D341Med (cell line): Measurements from ENCODE around the gene GPR176.

Experiments
- DNase-seq: peaks from one replicate; pipeline ENCODE4 v3.0.0; 2012; ENCODE audit warnings: low spot score

GPR176 gene

GRCh38 chr15:39919748-39920509 is at the start of gene GPR176:
GPR176 (minus strand) TSS chr15:39920266; CDS start chr15:39920026, 240 bp downstream.
- DNase-seq, result peak; percentile 84

DNA sequence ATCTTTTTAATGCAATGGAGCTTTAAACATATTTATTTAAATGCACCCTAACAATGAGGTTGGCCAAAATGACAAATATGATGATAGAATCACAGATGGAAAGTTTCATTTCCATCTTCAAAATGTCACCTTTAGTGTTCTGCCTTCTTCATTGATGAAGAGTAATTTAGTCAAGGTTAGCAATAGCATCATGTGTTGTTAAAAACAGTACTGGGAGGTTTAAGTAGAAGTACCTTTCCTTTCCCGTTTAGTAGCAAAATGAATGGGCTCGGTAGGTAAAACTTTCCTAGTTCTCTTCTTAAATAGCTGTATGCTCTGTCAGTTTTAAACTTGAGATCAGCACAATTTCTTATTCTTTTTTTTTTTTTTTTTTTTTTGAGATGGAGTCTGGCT is 48.9 kb upstream of the GPR176 start:
- no peak for DNase-seq

DNA sequence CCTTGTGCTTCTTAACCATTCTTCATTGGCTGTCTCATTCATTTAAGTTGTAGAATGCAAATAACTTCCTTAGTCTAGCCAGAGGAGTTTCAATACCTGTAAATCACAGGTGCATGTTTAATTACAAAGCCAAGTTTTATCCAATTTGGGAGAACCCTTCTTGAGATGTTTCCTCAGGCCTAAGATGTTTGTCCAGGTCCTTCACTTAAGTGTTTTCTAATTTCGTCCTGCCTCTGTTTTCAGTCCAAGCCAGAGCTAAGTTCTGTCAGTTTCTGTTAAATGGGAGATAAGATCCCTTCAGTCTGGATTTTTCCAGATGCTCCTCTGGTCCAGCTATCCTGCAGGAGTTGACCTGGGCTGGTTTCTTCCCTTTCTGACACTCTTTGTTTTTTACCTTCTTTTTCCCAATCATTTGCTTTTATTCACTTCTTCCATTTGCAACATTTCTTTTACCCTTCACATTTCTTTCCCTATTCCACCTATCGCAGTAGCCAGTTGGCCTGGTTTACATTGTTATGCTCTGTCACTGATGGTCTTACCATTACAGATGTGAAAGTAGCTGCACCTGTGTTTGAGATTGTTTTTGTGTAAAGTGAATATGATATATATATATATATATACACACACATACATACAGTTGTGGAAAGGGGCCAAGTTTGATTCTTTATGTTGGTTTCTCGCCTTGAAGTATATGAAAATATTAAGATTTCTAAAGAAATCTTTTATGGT is 48.4 kb upstream of the GPR176 start:
- no peak for DNase-seq

DNA sequence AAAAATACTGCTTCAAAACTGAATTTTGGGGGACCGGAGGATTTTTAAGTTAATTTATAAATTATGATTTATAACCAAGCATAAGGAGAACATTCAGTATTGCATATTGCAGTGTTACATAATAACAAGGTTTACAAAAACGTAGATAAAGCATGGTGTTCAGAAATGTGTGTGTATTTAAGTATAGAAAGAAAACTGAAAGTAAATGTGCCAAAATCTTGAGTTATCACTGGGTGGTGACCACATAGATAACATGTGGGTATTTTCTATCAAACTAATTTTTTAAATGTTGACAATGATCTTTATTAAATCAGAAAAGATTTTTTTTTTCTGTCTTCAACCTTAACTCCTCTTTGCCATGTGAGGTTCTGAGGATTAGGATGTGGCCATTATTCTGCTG is 46.5 kb upstream of the GPR176 start:
- DNase-seq, result no peak

- no peak for DNase-seq
Measured at GRCh38 chr15:39963786-39964185, 43.7 kb upstream of the GPR176 start.

- DNase-seq, result no peak
Measured at GRCh38 chr15:39961051-39961450, 41.0 kb upstream of the GPR176 start.

GRCh38 chr15:39960411-39960810 is 40.3 kb upstream of the GPR176 start:
- DNase-seq, result no peak

DNA sequence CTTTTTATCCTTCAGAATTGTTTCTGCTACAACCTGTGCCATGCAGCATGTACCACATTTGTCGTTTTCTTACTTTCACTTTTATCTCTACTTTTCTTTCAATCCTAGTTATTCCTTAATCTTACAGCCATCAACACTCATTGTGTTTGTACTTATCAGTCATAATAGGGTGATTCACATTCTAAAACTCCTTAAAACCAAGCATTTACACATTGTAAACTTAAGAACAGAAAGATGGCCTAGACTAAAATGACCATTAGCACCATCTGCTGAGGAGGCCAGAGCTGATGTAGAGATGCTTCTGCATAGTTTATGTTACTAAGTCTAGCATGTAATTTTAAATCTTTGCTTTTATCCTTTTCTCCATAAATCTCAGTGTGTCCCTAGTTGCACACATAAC is 39.3 kb upstream of the GPR176 start:
- no peak for DNase-seq

DNA sequence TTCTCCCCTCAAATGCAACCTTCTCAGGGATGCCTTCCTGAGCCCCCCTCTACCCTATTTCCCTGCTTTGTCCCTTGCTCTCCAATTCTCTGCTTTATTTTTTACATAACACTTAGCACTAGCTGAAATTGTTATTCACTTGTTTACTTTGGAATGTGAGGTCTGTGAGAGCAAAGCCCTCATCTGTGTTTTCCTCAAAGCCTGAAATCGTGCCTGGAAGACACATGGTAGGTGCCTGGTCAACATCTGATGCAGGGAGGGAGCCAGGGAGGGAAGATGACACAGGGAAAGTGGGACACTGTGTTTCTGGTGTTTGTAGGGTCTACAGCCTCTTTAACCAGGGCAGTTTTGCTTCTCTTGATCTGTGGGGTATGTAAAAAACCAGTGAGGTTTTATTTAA is 37.4 kb upstream of the GPR176 start:
- DNase-seq, result no peak

GRCh38 chr15:39953521-39953920 is 33.5 kb upstream of the GPR176 start:
- DNase-seq, result no peak

DNA sequence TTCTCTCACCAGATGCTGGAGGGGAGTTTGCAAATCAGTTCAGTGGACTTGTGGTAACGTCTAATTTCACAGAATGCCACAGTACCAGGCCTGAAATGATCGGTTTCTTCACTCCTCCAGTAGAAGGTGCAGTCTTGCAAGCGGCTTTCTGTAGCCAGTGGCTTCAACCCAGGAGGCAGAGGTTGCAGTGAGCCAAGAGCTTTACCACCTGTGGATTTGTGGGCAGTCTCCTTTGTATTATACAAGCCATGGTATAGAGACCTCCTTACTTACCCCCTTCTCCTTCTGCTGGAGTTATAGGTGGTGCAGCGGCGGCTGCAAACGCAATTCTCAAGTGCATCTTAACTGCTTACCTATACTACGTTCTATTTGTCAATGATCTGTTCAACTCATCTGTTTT is 31.5 kb upstream of the GPR176 start:
- DNase-seq, result no peak

GRCh38 chr15:39948817-39949216 is 28.8 kb upstream of the GPR176 start:
- DNase-seq, result no peak

- no peak for DNase-seq
Measured at GRCh38 chr15:39947401-39948197, 27.5 kb upstream of the GPR176 start.

DNA sequence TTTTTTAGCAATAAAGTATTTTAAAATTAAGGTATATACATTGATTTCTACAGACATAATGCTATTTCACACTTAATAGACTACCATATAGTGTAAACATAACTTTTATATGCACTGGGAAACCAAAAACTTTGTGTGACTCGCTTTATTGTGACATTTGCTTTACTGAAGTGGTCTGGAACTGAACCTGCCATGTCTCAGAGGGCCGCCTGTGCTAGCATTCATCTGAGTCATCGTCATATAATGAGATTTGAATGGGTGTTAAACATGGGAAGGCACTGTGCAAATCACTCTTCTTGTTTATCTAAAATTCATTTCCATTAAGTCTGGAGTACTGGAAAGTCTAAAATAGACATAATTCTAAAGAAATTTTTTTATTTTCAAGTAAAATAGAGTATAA is 26.8 kb upstream of the GPR176 start:
- DNase-seq, result no peak

GRCh38 chr15:39944726-39945125 is 24.7 kb upstream of the GPR176 start:
- no peak for DNase-seq

DNA sequence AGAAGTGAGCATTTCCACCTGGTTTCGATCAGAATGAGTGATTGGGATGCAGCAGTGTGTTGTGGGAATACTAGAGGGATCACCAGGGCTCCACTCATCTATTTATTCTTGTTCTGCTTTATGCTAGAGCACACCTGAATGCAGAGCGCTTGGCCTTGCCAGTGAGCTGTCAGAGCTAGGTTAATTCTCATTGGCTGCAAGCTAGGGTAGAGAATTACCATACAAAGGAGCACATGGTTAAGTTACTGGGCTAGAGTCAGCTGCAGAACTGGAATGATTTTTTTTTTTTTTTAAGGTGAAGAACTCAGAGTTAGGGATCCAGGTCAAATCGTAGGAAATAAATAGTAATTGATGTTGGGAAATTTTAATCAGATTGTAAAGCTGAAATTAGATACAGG is 22.7 kb upstream of the GPR176 start:
- DNase-seq, result no peak

DNA sequence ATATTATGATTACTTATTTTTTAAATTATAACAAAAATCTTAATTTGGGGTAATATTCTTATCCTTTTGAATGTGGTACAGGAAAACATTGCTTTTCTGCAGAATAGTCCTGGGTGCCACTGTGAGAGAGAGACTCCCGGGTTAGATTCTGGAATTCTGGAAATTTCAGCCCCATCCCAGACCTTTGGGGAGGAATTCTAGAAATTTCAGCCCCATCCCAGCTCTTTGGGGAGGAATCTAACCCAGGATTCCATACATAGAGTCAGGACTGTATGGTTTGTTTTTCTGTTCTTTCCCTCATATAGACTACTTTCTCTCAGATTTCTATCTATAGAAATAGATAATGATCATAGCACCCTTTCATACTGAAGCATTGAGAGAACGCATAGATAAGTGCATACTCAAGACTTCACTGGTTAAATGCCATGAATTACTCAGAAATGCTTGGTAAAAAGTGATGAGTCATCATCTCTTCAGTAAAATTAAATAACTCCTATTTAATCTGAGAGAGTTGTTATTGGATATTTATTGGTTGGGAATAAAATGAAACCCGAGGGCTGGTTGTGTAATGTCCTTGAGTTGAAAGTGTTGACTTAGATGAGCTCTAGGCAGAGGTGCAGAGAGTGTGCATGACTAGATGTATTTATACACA is 22.2 kb upstream of the GPR176 start:
- DNase-seq, result no peak

DNA sequence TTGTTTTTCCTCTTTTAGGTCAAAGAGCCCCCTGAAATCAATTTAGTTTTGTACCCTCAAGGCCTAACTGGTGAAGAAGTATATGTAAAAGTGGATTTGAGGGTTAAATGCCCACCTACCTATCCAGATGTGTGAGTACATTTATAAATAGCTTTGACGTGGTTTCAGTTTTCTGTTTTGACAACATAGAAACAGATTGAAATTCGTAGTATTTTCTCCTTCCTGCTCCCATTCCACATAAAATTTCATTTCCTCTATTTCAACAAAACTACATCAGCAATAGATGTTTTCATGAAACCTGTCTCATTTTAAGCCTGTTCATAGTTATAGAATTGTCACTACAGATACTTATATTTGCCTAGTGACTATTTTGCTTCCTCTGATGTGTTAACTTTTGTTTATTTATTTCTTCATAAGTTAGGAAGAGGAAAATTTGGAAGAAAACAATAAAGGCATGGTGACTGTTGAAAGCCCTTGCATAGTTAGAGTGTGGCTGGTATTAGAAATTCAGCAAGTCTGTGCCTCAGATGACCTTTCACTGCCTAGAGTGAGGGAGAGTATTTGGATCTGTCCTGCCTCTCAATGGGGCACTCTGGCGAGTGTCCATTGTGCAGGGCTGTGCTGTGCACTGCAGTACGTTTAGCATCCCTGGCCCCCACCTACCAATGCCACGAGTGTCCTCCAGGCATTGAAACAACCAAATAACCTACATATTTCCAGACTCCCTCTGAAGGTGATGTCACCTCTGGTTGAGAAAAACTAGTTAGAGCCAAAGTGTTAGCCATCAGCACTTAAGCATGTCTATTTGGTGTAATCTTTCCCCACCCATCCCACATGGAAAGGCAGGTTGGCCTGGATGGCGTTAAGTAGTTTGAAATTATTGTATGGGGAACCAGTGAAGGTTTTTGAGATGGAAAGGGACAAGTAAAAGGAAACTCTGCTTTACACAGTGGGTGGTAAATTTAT is 19.7 kb upstream of the GPR176 start:
- no peak for DNase-seq

DNA sequence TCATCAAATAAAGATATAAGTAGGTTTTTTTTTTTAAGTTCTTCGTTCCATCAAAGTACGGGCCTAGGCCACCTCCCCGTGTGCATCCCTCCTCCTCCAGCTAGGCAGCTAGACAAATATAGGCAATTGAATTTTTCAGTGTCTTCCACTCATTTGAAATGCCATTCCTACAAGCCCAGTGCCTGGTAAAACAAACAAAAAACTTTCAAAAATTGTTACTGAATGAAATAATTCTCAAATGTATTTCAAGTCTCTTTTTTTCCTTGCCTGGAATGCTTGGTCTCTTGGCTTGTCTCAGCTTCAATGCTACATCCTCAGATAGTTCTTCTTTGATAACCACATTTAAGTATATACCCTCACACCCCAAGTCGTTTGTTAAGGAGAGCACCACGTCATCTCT is 17.6 kb upstream of the GPR176 start:
- no peak for DNase-seq

- no peak for DNase-seq
Measured at GRCh38 chr15:39936681-39937080, 16.6 kb upstream of the GPR176 start.

DNA sequence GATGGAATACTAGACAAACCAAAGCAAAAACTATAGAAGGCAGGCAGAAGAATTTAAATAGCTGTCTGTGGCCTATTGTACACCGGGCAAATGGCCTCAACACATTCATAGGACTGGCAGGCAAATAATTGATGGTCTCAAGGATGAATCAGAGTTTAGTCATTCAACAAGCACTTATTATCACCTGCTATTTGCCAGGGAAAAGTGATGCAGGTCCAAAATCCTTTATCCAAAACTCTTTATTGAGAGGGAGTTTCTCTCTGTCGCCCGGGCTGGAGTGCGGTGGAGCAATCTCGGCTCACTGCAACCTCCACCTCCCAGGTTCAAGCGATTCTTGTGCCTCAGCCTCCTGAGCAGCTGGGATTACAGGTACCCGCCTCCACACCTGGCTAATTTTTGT is 16.1 kb upstream of the GPR176 start:
- DNase-seq, result no peak
